AG04450 (cell line): ENCODE data around the gene ARRDC3. TPM values are rescaled to one million over a fixed set of nuclear protein-coding genes. Genes with fewer than 3 reads are reported as not detected.
"Not testable (repeated sequence)": the region's sequence is repeated elsewhere in the genome, so short reads cannot be mapped to it uniquely, and the experiment has no call there.

Experiments used
- CTCF ChIA-PET: fragments of 300-600, 350-600 bp; formaldehyde crosslinking; extraction: SDS; loops from one replicate; lab custom pipeline; 2022; ENCODE audit warnings: antibody characterized with exemption, inconsistent platforms; lab: Charles Lee
- POLR2A ChIA-PET: fragments of 350-600 bp; formaldehyde crosslinking; extraction: SDS; loops from one replicate; lab custom pipeline; 2021; ENCODE audit warnings: antibody characterized with exemption, inconsistent platforms; lab: Yijun Ruan, JAX
- DNase-seq: peaks from one replicate; pipeline ENCODE4 v3.0.0-alpha.2; 2011; ENCODE audit warnings: low read depth, low spot score
- H3K27ac ChIP-seq: one replicate; pipeline ENCODE4 v1.5.1; 2012; ENCODE audit warnings: low read depth, low read length, control low read depth
- H3K27me3 ChIP-seq: one replicate; pipeline ENCODE4 v1.6.0; 2012; ENCODE audit warnings: low read length; ENCODE audit not compliant: control insufficient read depth, insufficient read depth
- H3K4me3 ChIP-seq: 2 replicates; pipeline ENCODE4 v1.5.1; 2011; ENCODE audit warnings: mild to moderate bottlenecking, low read depth, low read length, control low read depth
- H3K9me3 ChIP-seq: 2 replicates; pipeline ENCODE4 v1.5.1; 2012; ENCODE audit warnings: low read length; ENCODE audit not compliant: control insufficient read depth, insufficient read depth
- polyA plus RNA-seq: library from polyadenylated mRNA; depleted of rRNA; stranded (reverse); fragments of >200 nt; gene quantifications from 2 replicates; pipeline ENCODE4 v1.2.3, GENCODE V29; 2011
- TF ChIP-seq, protein P1 (sequence below): IDR thresholded peaks from 2 replicates; pipeline ENCODE4 v1.5.1; 2011; ENCODE audit warnings: low read depth, low read length, control low read depth, inconsistent platforms

Gene ARRDC3
- polyA plus RNA-seq, 1 experiment = 38.3 TPM

DNA sequence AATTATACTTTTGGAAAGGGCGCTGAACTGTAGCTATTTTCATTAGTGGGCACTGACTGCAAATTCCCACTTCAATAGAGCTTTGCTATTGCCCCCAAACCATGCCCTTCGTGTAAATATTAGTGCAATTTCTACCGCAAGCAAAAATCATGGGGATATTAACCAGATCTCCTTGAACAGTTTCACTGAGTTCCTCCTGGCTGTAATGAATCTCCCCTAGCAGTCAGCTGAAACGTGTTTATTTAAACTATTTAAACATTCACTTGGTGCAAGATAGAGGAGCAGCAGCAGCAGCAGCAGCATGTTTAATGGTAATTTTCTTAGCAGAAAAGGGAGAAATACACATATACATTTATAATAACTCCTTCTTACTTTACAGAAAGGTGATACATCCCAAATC, 54.4 kb downstream of the ARRDC3 start:
- TF ChIP-seq, protein P1, sequence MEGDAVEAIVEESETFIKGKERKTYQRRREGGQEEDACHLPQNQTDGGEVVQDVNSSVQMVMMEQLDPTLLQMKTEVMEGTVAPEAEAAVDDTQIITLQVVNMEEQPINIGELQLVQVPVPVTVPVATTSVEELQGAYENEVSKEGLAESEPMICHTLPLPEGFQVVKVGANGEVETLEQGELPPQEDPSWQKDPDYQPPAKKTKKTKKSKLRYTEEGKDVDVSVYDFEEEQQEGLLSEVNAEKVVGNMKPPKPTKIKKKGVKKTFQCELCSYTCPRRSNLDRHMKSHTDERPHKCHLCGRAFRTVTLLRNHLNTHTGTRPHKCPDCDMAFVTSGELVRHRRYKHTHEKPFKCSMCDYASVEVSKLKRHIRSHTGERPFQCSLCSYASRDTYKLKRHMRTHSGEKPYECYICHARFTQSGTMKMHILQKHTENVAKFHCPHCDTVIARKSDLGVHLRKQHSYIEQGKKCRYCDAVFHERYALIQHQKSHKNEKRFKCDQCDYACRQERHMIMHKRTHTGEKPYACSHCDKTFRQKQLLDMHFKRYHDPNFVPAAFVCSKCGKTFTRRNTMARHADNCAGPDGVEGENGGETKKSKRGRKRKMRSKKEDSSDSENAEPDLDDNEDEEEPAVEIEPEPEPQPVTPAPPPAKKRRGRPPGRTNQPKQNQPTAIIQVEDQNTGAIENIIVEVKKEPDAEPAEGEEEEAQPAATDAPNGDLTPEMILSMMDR = no peak
- DNase-seq = peak; percentile 24
- Histone ChIP-seq H3K9me3 (no peaks in the 10 kb centered on the region; the same call in 1 of the 2 replicates), H3K4me3 (no peak overlapping the region), H3K27me3 (no peaks in the 10 kb centered on the region), H3K27ac (no peak overlapping the region)
- ChIA-PET CTCF (interaction anchor here (1.0 to 1.3 kb wide), 2 partner anchors 226 to 397 kb away, joined by 3 to 5 read pairs; no protein-coding TSS in a partner anchor), POLR2A (interaction anchor here (0.6 kb wide), 1 partner anchor 106 kb away, joined by 4 read pairs; no protein-coding TSS in a partner anchor)

DNA sequence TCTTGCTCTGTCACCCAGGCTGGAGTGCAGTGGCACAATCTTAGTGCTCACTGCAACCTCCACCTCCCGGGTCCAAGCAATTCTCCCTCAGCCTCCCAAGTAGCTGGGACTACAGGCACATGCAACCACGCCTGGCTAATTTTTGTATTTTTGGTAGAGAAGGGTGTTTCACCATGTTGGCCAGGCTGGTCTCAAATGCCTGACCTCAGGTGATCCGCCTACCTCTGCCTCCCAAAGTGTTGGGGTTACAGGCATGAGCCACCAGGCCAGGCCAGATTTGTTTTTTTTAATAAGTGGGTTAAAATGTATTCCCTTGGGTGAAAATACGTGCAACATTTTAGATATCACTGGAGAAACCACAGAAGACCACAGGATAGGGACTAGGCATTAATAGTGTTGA, 60.1 kb downstream of the ARRDC3 start:
- CTCF ChIA-PET, H3K27me3 ChIP-seq, H3K9me3 ChIP-seq, POLR2A ChIA-PET, H3K27ac ChIP-seq, DNase-seq, H3K4me3 ChIP-seq: not testable (repeated sequence)

DNA sequence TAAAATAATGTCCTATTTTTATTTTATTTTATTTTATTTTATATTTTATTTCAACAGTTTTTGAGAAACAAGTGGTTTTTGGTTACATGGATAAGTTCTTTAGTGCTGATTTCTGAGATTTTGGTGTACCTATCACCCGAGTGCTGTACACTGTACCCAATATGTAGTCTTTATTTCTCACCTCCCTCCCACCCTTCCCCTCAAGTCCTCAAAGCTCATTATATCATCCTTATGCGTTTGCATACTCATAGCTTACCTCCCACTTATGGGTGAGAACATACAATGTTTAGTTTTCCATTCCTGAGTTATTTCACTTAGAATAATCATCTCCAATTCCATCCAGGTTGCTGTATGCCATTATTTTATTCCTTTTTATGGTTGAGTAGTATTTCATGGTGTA, 63.5 kb downstream of the ARRDC3 start:
- POLR2A ChIA-PET = no interaction called here
- DNase-seq = no peak

DNA sequence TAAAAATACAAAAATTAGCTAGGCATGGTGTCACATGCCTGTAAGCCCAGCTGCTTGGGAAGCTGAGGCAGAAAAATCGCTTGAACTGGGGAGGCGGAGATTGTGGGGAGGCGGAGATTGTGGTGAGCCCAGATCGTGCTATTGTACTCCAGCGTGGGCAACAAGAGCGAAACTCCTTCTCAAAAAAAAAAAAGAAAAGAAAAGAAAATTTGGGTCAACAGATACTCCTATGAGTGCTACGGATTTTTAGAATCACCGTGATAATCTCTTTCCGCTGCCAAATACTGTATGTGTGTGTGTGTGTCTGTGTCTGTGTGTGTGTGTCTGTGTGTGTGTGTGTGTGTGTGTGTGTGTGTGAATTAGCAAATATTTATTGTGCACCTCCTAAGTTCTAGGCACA, 64.4 kb downstream of the ARRDC3 start:
- H3K27ac ChIP-seq = no peak overlapping the region
- no peaks in the 10 kb centered on the region for H3K9me3 ChIP-seq
- no peak overlapping the region for H3K4me3 ChIP-seq
- no peaks in the 10 kb centered on the region for H3K27me3 ChIP-seq
- TF ChIP-seq, protein P1 = no peak
- ChIA-PET CTCF (no interaction called here), POLR2A (no interaction called here)
- DNase-seq = no peak

More for the DNA sequence above, 63.5 kb downstream of the ARRDC3 start:
- CTCF ChIA-PET = interaction anchor here (0.6 kb wide), 1 partner anchor 65 kb away, joined by 8 read pairs; no protein-coding TSS in a partner anchor
- TF ChIP-seq, protein P1 = no peak
- Histone ChIP-seq H3K4me3 (no peak overlapping the region), H3K27ac (no peak overlapping the region), H3K27me3 (no peaks in the 10 kb centered on the region), H3K9me3 (no peaks in the 10 kb centered on the region)
